ENCODE data around the gene COL6A1. TPM values are rescaled to one million over a fixed set of nuclear protein-coding genes. Genes with fewer than 3 reads are reported as not detected.
"Not testable (repeated sequence)": the region's sequence is repeated elsewhere in the genome, so short reads cannot be mapped to it uniquely, and the experiment has no call there.

COL6A1 gene
- total RNA-seq, 2 experiments from 2014 or later: not detected

- TF ChIP-seq CTCF (conservative IDR thresholded peaks at IDR 0.05; ENCODE audit: low read length): no peak
- TF ChIP-seq EZH2phosphoT487 (IDR thresholded peaks at IDR 0.05; ENCODE audit: borderline replicate concordance, low read depth, low read length): no peak
- Histone ChIP-seq H3K4me2 (ENCODE audit: low read length) (no peak overlapping the region), H3K4me1 (ENCODE audit: insufficient read depth, low read length, poor library complexity, severe bottlenecking) (no peaks in the 10 kb centered on the region), H3K4me3 (ENCODE audit: low read depth, low read length, poor library complexity, severe bottlenecking) (no peak overlapping the region), H4K20me1 (ENCODE audit: insufficient read depth, low read length) (no peaks in the 10 kb centered on the region), H3K27ac (ENCODE audit: low read depth, low read length, poor library complexity, severe bottlenecking) (no peak overlapping the region), H3K9me2 (ENCODE audit: insufficient read depth, low read length) (no peaks in the 10 kb centered on the region), H3K9me3 (ENCODE audit: low read length) (no peaks in the 10 kb centered on the region), H3K79me2 (ENCODE audit: insufficient read depth, low read depth, low read length) (no peaks in the 10 kb centered on the region), H3K36me3 (ENCODE audit: insufficient read depth, low read length) (no peaks in the 10 kb centered on the region), H2AFZ (ENCODE audit: low read length) (no peak overlapping the region)
- no TSS peak for BruUV-seq (replicated peaks)
- ChIA-PET CTCF (ENCODE audit: unreplicated experiment) (no interaction called here), POLR2A (no interaction called here)
- DNase-seq (ENCODE audit: low spot score): no peak
- intact Hi-C loops (cut with micrococcal nuclease; ENCODE audit: unreplicated experiment): no loop called here
Observed at GRCh38 chr21:46005081-46005480, 23.5 kb downstream of the COL6A1 start.

- intact Hi-C loops (cut with micrococcal nuclease; ENCODE audit: unreplicated experiment): no loop called here
- CTCF ChIA-PET (ENCODE audit: unreplicated experiment): no interaction called here
- POLR2A ChIA-PET: no interaction called here
- no peak for TF ChIP-seq EZH2phosphoT487 (IDR thresholded peaks at IDR 0.05; ENCODE audit: borderline replicate concordance, low read depth, low read length)
- no peak for TF ChIP-seq CTCF (conservative IDR thresholded peaks at IDR 0.05; ENCODE audit: low read length)
- Histone ChIP-seq H3K36me3 (ENCODE audit: insufficient read depth, low read length) (no peaks in the 10 kb centered on the region), H4K20me1 (ENCODE audit: insufficient read depth, low read length) (no peaks in the 10 kb centered on the region), H3K9me2 (ENCODE audit: insufficient read depth, low read length) (no peaks in the 10 kb centered on the region), H3K4me2 (ENCODE audit: low read length) (no peak overlapping the region), H3K4me3 (ENCODE audit: low read depth, low read length, poor library complexity, severe bottlenecking) (no peak overlapping the region), H3K9me3 (ENCODE audit: low read length) (no peaks in the 10 kb centered on the region), H2AFZ (ENCODE audit: low read length) (no peak overlapping the region), H3K27ac (ENCODE audit: low read depth, low read length, poor library complexity, severe bottlenecking) (no peak overlapping the region), H3K4me1 (ENCODE audit: insufficient read depth, low read length, poor library complexity, severe bottlenecking) (no peaks in the 10 kb centered on the region), H3K79me2 (ENCODE audit: insufficient read depth, low read depth, low read length) (no peaks in the 10 kb centered on the region)
- no peak for DNase-seq (ENCODE audit: low spot score)
- BruUV-seq (replicated peaks): no TSS peak
Observed at GRCh38 chr21:46005481-46005881, 23.9 kb downstream of the COL6A1 start.

GRCh38 chr21:46005894-46006546 is 24.4 kb downstream of the COL6A1 start:
- H3K27ac ChIP-seq (ENCODE audit: low read depth, low read length, poor library complexity, severe bottlenecking); BruUV-seq (replicated peaks); H3K9me2 ChIP-seq (ENCODE audit: insufficient read depth, low read length); H3K36me3 ChIP-seq (ENCODE audit: insufficient read depth, low read length); H4K20me1 ChIP-seq (ENCODE audit: insufficient read depth, low read length); H2AFZ ChIP-seq (ENCODE audit: low read length); H3K4me2 ChIP-seq (ENCODE audit: low read length); H3K4me3 ChIP-seq (ENCODE audit: low read depth, low read length, poor library complexity, severe bottlenecking); H3K9me3 ChIP-seq (ENCODE audit: low read length); H3K4me1 ChIP-seq (ENCODE audit: insufficient read depth, low read length, poor library complexity, severe bottlenecking); DNase-seq (ENCODE audit: low spot score); H3K79me2 ChIP-seq (ENCODE audit: insufficient read depth, low read depth, low read length); intact Hi-C loops (cut with micrococcal nuclease; ENCODE audit: unreplicated experiment); POLR2A ChIA-PET; CTCF ChIA-PET (ENCODE audit: unreplicated experiment): not testable (repeated sequence)
